ENCODE data around the gene VMO1. TPM values are rescaled to one million over a fixed set of nuclear protein-coding genes. Genes with fewer than 3 reads are reported as not detected.
A peak's percentile ranks its signal among the peaks of the same experiment; 100 is the strongest.

The VMO1 gene
- total and polyA plus RNA-seq, 4 donors, result 1.7 to 9.1 (median 3.9) TPM

- Histone ChIP-seq H3K27me3 (ENCODE audit: control insufficient read depth in 4 of 4, insufficient read depth in 4 of 4, low read length in 3 of 4) (no peaks in the 10 kb centered on the region), H3K36me3 (ENCODE audit: control insufficient read depth in 4 of 4, insufficient read depth in 3 of 4, low read depth in 1 of 4, low read length in 3 of 4) (no peaks in the 10 kb centered on the region), H3K9me3 (ENCODE audit: control insufficient read depth in 4 of 4, low read length in 3 of 4) (no peaks in the 10 kb centered on the region), H3K9ac (ENCODE audit: low read depth in 1 of 2, low read length in 2 of 2) (peak overlapping the region; percentile 79 to 80), H3K4me1 (ENCODE audit: control insufficient read depth in 4 of 4, insufficient read depth in 4 of 4, low read length in 3 of 4) (peaks cover 3 to 37% (median 22%) of the 10 kb centered on the region in 4 donors), H3K27ac (ENCODE audit: low read depth in 1 of 2, low read length in 2 of 2) (peak overlapping the region; percentile 76 to 94), H3K4me3 (ENCODE audit: low read depth in 1 of 3, low read length in 3 of 3) (peak overlapping the region; percentile 68 to 78 (median 71))
- WGBS, result under 1% methylated on average over 90 of the region's 91 CpGs
- TF ChIP-seq RAD21 (IDR thresholded peaks at IDR 0.05) (peak in 1 of 2 donors; percentile 63), JUND (IDR thresholded peaks at IDR 0.05) (no peak), NR2F2 (IDR thresholded peaks at IDR 0.05) (no peak), YY1 (IDR thresholded peaks at IDR 0.05) (peak; percentile 66), CTCF (IDR thresholded peaks at IDR 0.05; ENCODE audit: low read depth, low read length, missing input control) (peak; percentile 74), GABPA (IDR thresholded peaks at IDR 0.05 in 1 of 2, conservative IDR thresholded peaks at IDR 0.05 in 1 of 2) (no peak), RXRA (IDR thresholded peaks at IDR 0.05) (no peak), SP1 (IDR thresholded peaks at IDR 0.05) (peak; percentile 21), FOXA1 (IDR thresholded peaks at IDR 0.05) (no peak), HNF4A (conservative IDR thresholded peaks at IDR 0.05) (no peak), REST (IDR thresholded peaks at IDR 0.05) (no peak), TAF1 (conservative IDR thresholded peaks at IDR 0.05) (no peak), ATF3 (IDR thresholded peaks at IDR 0.05) (no peak), HNF4G (IDR thresholded peaks at IDR 0.05) (no peak)
- peak; percentile 84 for DNase-seq (ENCODE audit: low spot score)
Observed at GRCh38 chr17:4789951-4790704, 4.0 kb upstream of the VMO1 start.

- Histone ChIP-seq H3K27ac (ENCODE audit: low read depth in 1 of 2, low read length in 2 of 2) (peak overlapping the region; percentile 76 to 94), H3K9me3 (ENCODE audit: control insufficient read depth in 4 of 4, low read length in 3 of 4) (no peaks in the 10 kb centered on the region), H3K36me3 (ENCODE audit: control insufficient read depth in 4 of 4, insufficient read depth in 3 of 4, low read depth in 1 of 4, low read length in 3 of 4) (no peaks in the 10 kb centered on the region), H3K4me1 (ENCODE audit: control insufficient read depth in 4 of 4, insufficient read depth in 4 of 4, low read length in 3 of 4) (peaks cover 3 to 37% (median 22%) of the 10 kb centered on the region in 4 donors), H3K27me3 (ENCODE audit: control insufficient read depth in 4 of 4, insufficient read depth in 4 of 4, low read length in 3 of 4) (no peaks in the 10 kb centered on the region), H3K9ac (ENCODE audit: low read depth in 1 of 2, low read length in 2 of 2) (peak overlapping the region; percentile 70 to 80), H3K4me3 (ENCODE audit: low read depth in 1 of 3, low read length in 3 of 3) (peak overlapping the region; percentile 68 to 78 (median 71))
- 1% methylated on average over 25 of the region's 25 CpGs for WGBS
- no peak for DNase-seq (ENCODE audit: low spot score)
- TF ChIP-seq ATF3 (IDR thresholded peaks at IDR 0.05) (no peak), HNF4A (conservative IDR thresholded peaks at IDR 0.05) (no peak), FOXA1 (IDR thresholded peaks at IDR 0.05) (no peak), YY1 (IDR thresholded peaks at IDR 0.05) (peak; percentile 45)
Observed at GRCh38 chr17:4789701-4789950, 3.5 kb upstream of the VMO1 start.

Data from liver (tissue), 9 donors.